Fibroblast of lung (primary cell): ENCODE data around the gene PASD1.

Experiments
- EZH2 ChIP-seq: IDR thresholded peaks from 2 replicates; pipeline ENCODE4 v1.5.1; 2012; ENCODE audit warnings: low read length, control low read depth, mild to moderate bottlenecking; ENCODE audit errors: missing control alignments
- TF ChIP-seq, protein P1 (sequence below), 2 donors: IDR thresholded peaks in 1 of 2; conservative IDR thresholded peaks in 1 of 2; 1 replicate in 1 of 2; 2 replicates in 1 of 2; pipeline ENCODE4 v1.5.1; 2011 to 2012; ENCODE audit warnings: low read length in 2 of 2, control low read depth in 1 of 2, inconsistent platforms in 1 of 2, low read depth in 1 of 2, mild to moderate bottlenecking in 1 of 2

DNA sequence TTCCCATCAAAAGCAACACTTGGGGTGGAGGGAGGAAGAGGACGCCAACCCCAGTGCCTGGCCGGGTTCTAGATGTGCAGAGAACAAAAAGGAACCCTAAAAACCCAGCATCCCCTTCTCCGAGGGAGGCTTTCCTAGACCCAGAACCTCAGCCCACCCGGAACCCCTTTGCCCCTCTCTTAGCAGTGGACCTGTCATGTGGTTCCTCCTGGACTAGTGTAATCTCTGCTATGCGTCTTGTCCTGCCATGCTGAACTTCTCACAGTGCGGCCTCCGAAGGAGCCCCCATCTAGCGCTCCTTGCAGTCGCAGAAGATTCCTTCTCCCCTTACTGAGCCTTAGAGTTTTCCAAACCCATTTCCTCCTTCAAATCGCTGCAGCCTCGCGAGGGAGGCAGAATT is 130.6 kb downstream of the PASD1 start:
- TF ChIP-seq, protein P1, sequence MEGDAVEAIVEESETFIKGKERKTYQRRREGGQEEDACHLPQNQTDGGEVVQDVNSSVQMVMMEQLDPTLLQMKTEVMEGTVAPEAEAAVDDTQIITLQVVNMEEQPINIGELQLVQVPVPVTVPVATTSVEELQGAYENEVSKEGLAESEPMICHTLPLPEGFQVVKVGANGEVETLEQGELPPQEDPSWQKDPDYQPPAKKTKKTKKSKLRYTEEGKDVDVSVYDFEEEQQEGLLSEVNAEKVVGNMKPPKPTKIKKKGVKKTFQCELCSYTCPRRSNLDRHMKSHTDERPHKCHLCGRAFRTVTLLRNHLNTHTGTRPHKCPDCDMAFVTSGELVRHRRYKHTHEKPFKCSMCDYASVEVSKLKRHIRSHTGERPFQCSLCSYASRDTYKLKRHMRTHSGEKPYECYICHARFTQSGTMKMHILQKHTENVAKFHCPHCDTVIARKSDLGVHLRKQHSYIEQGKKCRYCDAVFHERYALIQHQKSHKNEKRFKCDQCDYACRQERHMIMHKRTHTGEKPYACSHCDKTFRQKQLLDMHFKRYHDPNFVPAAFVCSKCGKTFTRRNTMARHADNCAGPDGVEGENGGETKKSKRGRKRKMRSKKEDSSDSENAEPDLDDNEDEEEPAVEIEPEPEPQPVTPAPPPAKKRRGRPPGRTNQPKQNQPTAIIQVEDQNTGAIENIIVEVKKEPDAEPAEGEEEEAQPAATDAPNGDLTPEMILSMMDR (conservative IDR thresholded peaks at IDR 0.05 in 1 of 2, IDR thresholded peaks at IDR 0.05 in 1 of 2; ENCODE audit: low read depth in 1 of 2, low read length in 2 of 2), result no peak
- no peak for TF ChIP-seq EZH2
